Medulla oblongata (tissue), 1 donor: ENCODE results near the gene CACNA1G.

Source experiments
- DNase-seq: peaks from one replicate; pipeline ENCODE4 v3.0.0-alpha.2; 2015; ENCODE audit errors: extremely low spot score

CACNA1G gene

GRCh38 chr17:50533720-50534148 is 26.8 kb upstream of the CACNA1G start:
- DNase-seq: no peak

GRCh38 chr17:50534222-50534978 is 26.1 kb upstream of the CACNA1G start:
- no peak for DNase-seq

- no peak for DNase-seq
Observed at GRCh38 chr17:50534979-50535326, 25.6 kb upstream of the CACNA1G start.

- no peak for DNase-seq
Observed at GRCh38 chr17:50535407-50535806, 25.1 kb upstream of the CACNA1G start.

- DNase-seq: no peak
Observed at GRCh38 chr17:50536683-50537646, 23.6 kb upstream of the CACNA1G start.

GRCh38 chr17:50537721-50538548 is 22.6 kb upstream of the CACNA1G start:
- DNase-seq: no peak

- DNase-seq: no peak
Observed at GRCh38 chr17:50538549-50539410, 21.7 kb upstream of the CACNA1G start.

GRCh38 chr17:50539762-50540559 is 20.6 kb upstream of the CACNA1G start:
- no peak for DNase-seq

- DNase-seq: no peak
Observed at GRCh38 chr17:50540560-50541401, 19.7 kb upstream of the CACNA1G start.

GRCh38 chr17:50541402-50541715 is 19.2 kb upstream of the CACNA1G start:
- DNase-seq: no peak

- DNase-seq: peak; percentile 90
Observed at GRCh38 chr17:50541716-50542688, 18.5 kb upstream of the CACNA1G start.

GRCh38 chr17:50542795-50543774 is 17.4 kb upstream of the CACNA1G start:
- DNase-seq: no peak

GRCh38 chr17:50544516-50544915 is 16.0 kb upstream of the CACNA1G start:
- no peak for DNase-seq

GRCh38 chr17:50545311-50545710 is 15.2 kb upstream of the CACNA1G start:
- DNase-seq: no peak

GRCh38 chr17:50546701-50547034 is 13.8 kb upstream of the CACNA1G start:
- no peak for DNase-seq

- DNase-seq: peak; percentile 94
Observed at GRCh38 chr17:50547035-50547735, 13.3 kb upstream of the CACNA1G start, which contains the start of gene SPATA20. Gene SPATA20, plus strand, starts transcription at chr17:50547174. Its CDS starts 35 bp downstream, at chr17:50547209.
